GM18526 (cell line): ENCODE results near the gene IL1RN.

Experiments used
- POLR2A ChIP-seq: IDR thresholded peaks from 3 replicates; pipeline ENCODE4 v1.6.1; 2011; ENCODE audit not compliant: insufficient read length; ENCODE audit errors: extremely low read depth

The IL1RN gene

GRCh38 chr2:113126845-113127645 lies at the start of gene IL1RN:
TSS of gene IL1RN (plus strand) at chr2:113127598. CDS start at chr2:113127625, 27 bp downstream.
- no peak for TF ChIP-seq POLR2A

GRCh38 chr2:113077921-113078320 lies 49.5 kb upstream of the IL1RN start:
- no peak for TF ChIP-seq POLR2A

GRCh38 chr2:113078350-113078839 lies 49.0 kb upstream of the IL1RN start:
- no peak for TF ChIP-seq POLR2A

- TF ChIP-seq POLR2A, result no peak
These were observed 48.3 kb upstream of the IL1RN start for GRCh38 chr2:113079131-113079530.

GRCh38 chr2:113080134-113080533 lies 47.3 kb upstream of the IL1RN start:
- no peak for TF ChIP-seq POLR2A

- TF ChIP-seq POLR2A, result no peak
These were observed 45.7 kb upstream of the IL1RN start for GRCh38 chr2:113081488-113082210.

- TF ChIP-seq POLR2A, result no peak
These were observed 44.1 kb upstream of the IL1RN start for GRCh38 chr2:113083296-113083695.

- TF ChIP-seq POLR2A, result no peak
These were observed 43.0 kb upstream of the IL1RN start for GRCh38 chr2:113084249-113085000.

- TF ChIP-seq POLR2A, result no peak
These were observed 41.9 kb upstream of the IL1RN start for GRCh38 chr2:113085542-113085941.

- TF ChIP-seq POLR2A, result no peak
These were observed 39.0 kb upstream of the IL1RN start for GRCh38 chr2:113088213-113088992.

GRCh38 chr2:113089916-113090315 lies 37.5 kb upstream of the IL1RN start:
- no peak for TF ChIP-seq POLR2A

- no peak for TF ChIP-seq POLR2A
These were observed 36.0 kb upstream of the IL1RN start for GRCh38 chr2:113091231-113091896.

GRCh38 chr2:113092864-113093612 lies 34.4 kb upstream of the IL1RN start:
- no peak for TF ChIP-seq POLR2A

- no peak for TF ChIP-seq POLR2A
These were observed 33.8 kb upstream of the IL1RN start for GRCh38 chr2:113093613-113093977.
